Cardiac septum (tissue), 1 donor: ENCODE data around the gene IPO11. TPM values are rescaled to one million over a fixed set of nuclear protein-coding genes. Genes with fewer than 3 reads are reported as not detected.

Source experiments
- DNase-seq: peaks from one replicate; pipeline ENCODE4 v3.0.0-alpha.2; 2020; ENCODE audit warnings: low spot score
- intact Hi-C: fragments of 100-400 bp; cut with DNase I; formaldehyde crosslinking; loops from one replicate; pipeline ENCODE4 v1.14.0; 2022
- long read RNA-seq: library from polyadenylated mRNA; unstranded; transcript quantifications from one replicate; pipeline ENCODE4 v2.0.0, GENCODE V29; 2021
- total RNA-seq: library from RNA; stranded (reverse); fragmentation: NEBNext Ultra II Directional; extraction: Animal tissue kit (Norgen Biotek cat#: 25700); gene quantifications from one replicate; pipeline ENCODE4 v1.2.1, GENCODE V29; 2021
- donor health status: DM: no; HTN: no; CAD: no.

Gene IPO11
- 27.4 TPM for total RNA-seq
- long read RNA-seq, full-length matches to known transcripts: 12 of 18 reads
- long read RNA-seq, partial matches to known transcripts: 3 of 18 reads
- long read RNA-seq, other reads (novel, unspliced or antisense): 3 of 18 reads

GRCh38 chr5:62412549-62413329 lies at the start of gene IPO11:
TSS of gene IPO11 (plus strand) at chr5:62412763. CDS start at chr5:62437280, 24,517 bp downstream.
- intact Hi-C loops: loop anchor here (1.0 kb wide), 1 partner anchor 8 kb away; no protein-coding TSS in a partner anchor
- peak; percentile 99 for DNase-seq

GRCh38 chr5:62369039-62369438 lies 43.5 kb upstream of the IPO11 start:
- DNase-seq: no peak
- intact Hi-C loops: no loop called here

GRCh38 chr5:62371409-62371808 lies 41.2 kb upstream of the IPO11 start:
- no peak for DNase-seq
- intact Hi-C loops: no loop called here

- intact Hi-C loops: no loop called here
- DNase-seq: no peak
These were observed 40.0 kb upstream of the IPO11 start for GRCh38 chr5:62372600-62372999.

- no peak for DNase-seq
- intact Hi-C loops: no loop called here
These were observed 39.2 kb upstream of the IPO11 start for GRCh38 chr5:62373382-62373781.

GRCh38 chr5:62374090-62374489 lies 38.5 kb upstream of the IPO11 start:
- no peak for DNase-seq
- intact Hi-C loops: no loop called here

- no peak for DNase-seq
- intact Hi-C loops: no loop called here
These were observed 36.9 kb upstream of the IPO11 start for GRCh38 chr5:62375627-62376026.

GRCh38 chr5:62376064-62376463 lies 36.5 kb upstream of the IPO11 start:
- DNase-seq: no peak
- intact Hi-C loops: no loop called here

- intact Hi-C loops: no loop called here
- DNase-seq: no peak
These were observed 27.4 kb upstream of the IPO11 start for GRCh38 chr5:62385131-62385530.

GRCh38 chr5:62385816-62386400 lies 26.7 kb upstream of the IPO11 start:
- intact Hi-C loops: no loop called here
- no peak for DNase-seq

- DNase-seq: no peak
- intact Hi-C loops: no loop called here
These were observed 25.7 kb upstream of the IPO11 start for GRCh38 chr5:62386824-62387223.

- no peak for DNase-seq
- intact Hi-C loops: no loop called here
These were observed 17.2 kb upstream of the IPO11 start for GRCh38 chr5:62395210-62395950.

GRCh38 chr5:62403411-62404250 lies 8.9 kb upstream of the IPO11 start, which contains the start of gene DIMT1:
TSS of gene DIMT1 (minus strand) at chr5:62403905. CDS start at chr5:62403772, 133 bp downstream.
- intact Hi-C loops: loop anchor here (1.0 to 5.0 kb wide), 2 partner anchors 9 to 96 kb away; partner anchors contain the start of genes IPO11 and KIF2A
- DNase-seq: peak; percentile 99

GRCh38 chr5:62413711-62414110 lies 1.1 kb downstream of the IPO11 start:
- DNase-seq: no peak
- intact Hi-C loops: no loop called here

GRCh38 chr5:62418462-62419076 lies 6.0 kb downstream of the IPO11 start:
- intact Hi-C loops: no loop called here
- DNase-seq: no peak

GRCh38 chr5:62419609-62420008 lies 7.0 kb downstream of the IPO11 start:
- intact Hi-C loops: no loop called here
- no peak for DNase-seq

- intact Hi-C loops: no loop called here
- DNase-seq: no peak
These were observed 8.9 kb downstream of the IPO11 start for GRCh38 chr5:62421414-62421813.

- intact Hi-C loops: no loop called here
- no peak for DNase-seq
These were observed 12.2 kb downstream of the IPO11 start for GRCh38 chr5:62424763-62425162.
